GM19395 (cell line): ENCODE measurements around the gene SSX3.
"Not testable (repeated sequence)": the region's sequence is repeated elsewhere in the genome, so short reads cannot be mapped to it uniquely, and the experiment has no call there.

ENCODE experiments used
- ATAC-seq: cut with Tn5 transposase; IDR thresholded peaks from one replicate; pipeline ENCODE4 v1.9.1; 2021; ENCODE audit warnings: mild to moderate bottlenecking, moderate library complexity; ENCODE audit not compliant: unreplicated experiment

The SSX3 gene

DNA sequence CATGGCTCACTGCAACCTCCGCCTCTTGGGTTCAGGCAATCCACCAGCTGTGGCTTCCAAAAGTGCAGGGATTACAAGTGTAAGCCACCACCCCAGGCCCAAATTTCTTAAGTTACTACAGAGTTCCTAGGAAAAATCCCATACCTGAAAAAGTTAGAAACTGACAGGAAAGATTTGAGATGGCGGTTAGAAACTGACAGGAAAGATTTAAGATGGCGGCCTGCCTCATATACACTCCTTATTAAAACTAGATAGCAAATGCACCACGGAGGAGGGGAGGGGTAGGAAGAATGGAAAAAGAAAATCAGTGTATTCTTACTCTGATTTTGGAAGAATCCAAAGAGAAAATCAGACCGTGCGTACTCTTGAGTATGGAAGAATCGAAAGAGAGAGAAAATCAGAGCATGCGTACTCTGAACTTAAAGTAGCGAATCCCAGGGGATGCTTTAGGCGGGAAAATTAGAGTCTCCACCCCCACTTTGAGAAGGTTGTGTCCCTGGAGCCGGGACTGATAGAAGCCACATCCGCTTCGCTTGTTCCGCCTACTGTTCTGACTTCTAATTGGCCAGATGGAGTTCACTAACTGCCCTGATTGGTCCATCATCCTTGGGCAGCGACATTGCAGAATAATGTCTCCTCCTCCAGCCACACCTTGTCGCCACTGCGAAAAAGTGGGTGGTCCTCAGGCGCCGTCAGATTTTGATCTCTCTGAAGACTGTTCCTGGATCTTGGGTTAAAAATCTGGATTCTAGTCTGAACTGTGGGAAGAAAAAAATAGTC is at the start of gene SSX3:
Gene SSX3 (minus strand): TSS at position 389 of the 780 bp plus-strand sequence. CDS start 1,454 bp downstream, outside the sequence.
- ATAC-seq, result not testable (repeated sequence)

- not testable (repeated sequence) for ATAC-seq
These were observed 41.3 kb upstream of the SSX3 start for GRCh38 chrX:48397825-48398224.

DNA sequence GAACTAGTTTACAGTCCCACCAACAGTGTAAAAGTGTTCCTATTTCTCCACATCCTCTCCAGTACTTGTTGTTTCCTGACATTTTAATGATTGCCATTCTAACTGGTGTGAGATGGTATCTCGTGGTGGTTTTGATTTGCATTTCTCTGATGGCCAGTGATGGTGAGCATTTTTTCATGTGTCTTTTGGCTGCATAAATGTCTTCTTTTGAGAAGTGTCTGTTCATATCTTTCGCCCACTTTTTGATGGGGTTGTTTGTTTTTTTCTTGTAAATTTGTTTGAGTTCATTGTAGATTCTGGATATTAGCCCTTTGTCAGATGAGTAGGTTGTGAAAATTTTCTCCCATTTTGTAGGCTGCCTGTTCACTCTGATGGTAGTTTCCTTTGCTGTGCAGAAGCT is 40.4 kb upstream of the SSX3 start:
- ATAC-seq, result not testable (repeated sequence)

DNA sequence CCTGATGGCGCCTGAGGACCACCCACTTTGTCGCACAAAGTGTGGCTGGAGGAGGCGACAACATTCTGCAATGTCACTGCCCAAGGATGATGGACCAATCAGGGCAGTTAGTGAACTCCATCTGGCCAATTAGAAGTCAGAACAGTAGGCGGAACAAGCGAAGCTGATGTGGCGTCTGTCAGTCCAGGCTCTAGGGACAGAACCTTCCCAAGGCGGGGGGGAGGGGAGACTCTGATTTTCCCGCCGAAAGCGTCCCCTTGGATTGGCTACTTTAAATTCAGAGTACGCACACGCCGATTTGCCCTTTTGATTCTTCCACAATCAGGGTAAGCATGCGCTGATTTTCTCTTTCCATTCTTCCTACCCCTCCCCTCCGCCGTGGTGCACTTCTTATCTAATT is 26.7 kb upstream of the SSX3 start, which contains the start of gene SSX4:
Gene SSX4 (plus strand): TSS at position 301 of the 400 bp plus-strand sequence. CDS start 515 bp downstream, outside the sequence.
- not testable (repeated sequence) for ATAC-seq

DNA sequence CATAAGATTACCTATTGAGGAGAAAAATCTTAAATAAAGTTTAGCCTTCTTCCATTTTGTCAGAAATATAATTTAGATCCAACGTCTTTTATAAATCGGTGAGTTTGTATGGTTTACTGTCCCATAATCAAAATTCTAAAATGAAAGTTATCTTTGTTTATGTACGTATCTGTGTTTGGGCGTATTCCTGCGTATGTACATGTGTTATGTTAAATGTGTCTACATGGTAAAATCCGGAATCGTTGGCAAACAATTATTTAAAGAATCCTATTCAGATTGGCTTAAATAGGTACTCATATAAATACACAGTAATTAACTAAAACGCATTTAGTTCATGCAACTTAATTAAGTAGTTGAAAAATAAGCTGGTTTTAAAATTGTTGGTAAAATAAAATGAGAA is 13.9 kb upstream of the SSX3 start:
- ATAC-seq, result not testable (repeated sequence)

GRCh38 chrX:48367717-48368408 is 11.4 kb upstream of the SSX3 start:
- ATAC-seq, result not testable (repeated sequence)

- ATAC-seq, result not testable (repeated sequence)
These were observed 2.8 kb upstream of the SSX3 start for GRCh38 chrX:48359281-48359680.

DNA sequence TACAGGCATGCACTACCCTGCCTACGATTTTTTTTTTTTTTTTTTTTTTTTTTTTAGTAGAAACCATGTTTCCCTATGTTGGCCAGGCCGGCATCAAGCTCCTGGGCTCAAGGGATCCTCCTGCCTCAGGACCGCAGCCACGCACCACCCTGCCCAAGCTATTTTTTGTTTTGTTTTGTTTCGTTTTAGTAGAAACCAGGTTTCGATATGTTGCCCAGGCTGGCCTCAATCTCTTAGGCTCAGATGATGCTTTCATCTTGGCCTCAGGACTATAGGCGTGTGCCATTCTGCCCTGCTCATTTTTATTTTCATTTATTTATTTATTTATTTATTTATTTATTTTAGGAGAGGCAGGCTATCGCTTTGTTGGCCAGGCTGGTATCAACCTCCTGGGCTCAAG is 1.2 kb upstream of the SSX3 start:
- ATAC-seq, result no peak

DNA sequence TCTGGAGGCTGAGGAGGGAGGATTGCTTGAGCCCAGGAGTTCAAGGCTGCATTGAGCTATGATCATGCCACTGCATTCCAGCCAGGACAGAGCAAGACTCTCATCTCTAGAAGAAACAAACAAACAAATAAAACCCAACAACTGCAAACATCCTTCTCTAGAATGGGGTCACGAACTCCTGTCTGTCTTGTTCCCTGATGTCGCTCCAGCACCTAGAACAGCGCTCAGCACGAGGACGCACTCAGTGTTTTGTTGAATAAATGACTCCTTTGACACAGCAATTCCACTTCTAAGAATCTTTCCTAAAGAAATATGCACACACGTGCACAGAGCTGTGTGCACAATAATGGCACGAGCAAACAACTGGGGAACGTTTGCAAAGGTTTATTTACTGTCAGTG is 10.4 kb downstream of the SSX3 start:
- not testable (repeated sequence) for ATAC-seq

GRCh38 chrX:48313996-48314395 is 42.5 kb downstream of the SSX3 start:
- not testable (repeated sequence) for ATAC-seq

- no peak for ATAC-seq
These were observed 50.3 kb downstream of the SSX3 start for GRCh38 chrX:48306175-48306574.
